ENCODE measurements around the gene AK4.

Gene AK4

DNA sequence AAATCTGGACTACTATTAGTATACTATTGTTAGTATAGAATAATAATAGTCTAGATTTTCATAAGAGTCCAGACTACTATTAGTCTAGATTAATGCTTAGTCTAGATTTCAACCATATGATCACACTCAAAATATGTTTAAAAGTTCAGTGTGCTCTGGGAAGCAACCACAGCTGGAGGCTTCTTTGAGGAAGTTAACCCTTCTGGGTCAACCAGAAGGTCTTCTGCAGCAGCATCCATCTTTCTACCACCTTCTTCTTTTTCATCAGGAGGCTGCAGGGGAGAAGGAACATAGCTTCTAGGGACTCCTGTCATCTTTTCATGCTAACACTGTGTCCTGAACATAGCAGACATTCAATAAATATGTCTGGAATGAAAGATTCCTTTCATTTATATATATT, 110.1 kb downstream of the AK4 start:
- no peak for DNase-seq (ENCODE audit: low read depth)
- no peak for TF ChIP-seq CTCF (IDR thresholded peaks at IDR 0.05; ENCODE audit: control insufficient read depth, extremely low read depth, insufficient read depth)
- no peak overlapping the region for H3K4me3 ChIP-seq (ENCODE audit: low read depth, low read length)

GRCh38 chr1:65259816-65260215, 111.8 kb downstream of the AK4 start:
- H3K4me3 ChIP-seq (ENCODE audit: low read depth, low read length), result no peak overlapping the region
- DNase-seq (ENCODE audit: low read depth), result no peak
- no peak for TF ChIP-seq CTCF (IDR thresholded peaks at IDR 0.05; ENCODE audit: control insufficient read depth, extremely low read depth, insufficient read depth)

GRCh38 chr1:65260851-65261473, 113.0 kb downstream of the AK4 start:
- no peak for DNase-seq (ENCODE audit: low read depth)
- H3K4me3 ChIP-seq (ENCODE audit: low read depth, low read length), result no peak overlapping the region
- TF ChIP-seq CTCF (IDR thresholded peaks at IDR 0.05; ENCODE audit: control insufficient read depth, extremely low read depth, insufficient read depth), result no peak

GRCh38 chr1:65263286-65263685, 115.3 kb downstream of the AK4 start:
- no peak for DNase-seq (ENCODE audit: low read depth)
- no peak overlapping the region for H3K4me3 ChIP-seq (ENCODE audit: low read depth, low read length)
- no peak for TF ChIP-seq CTCF (IDR thresholded peaks at IDR 0.05; ENCODE audit: control insufficient read depth, extremely low read depth, insufficient read depth)

DNA sequence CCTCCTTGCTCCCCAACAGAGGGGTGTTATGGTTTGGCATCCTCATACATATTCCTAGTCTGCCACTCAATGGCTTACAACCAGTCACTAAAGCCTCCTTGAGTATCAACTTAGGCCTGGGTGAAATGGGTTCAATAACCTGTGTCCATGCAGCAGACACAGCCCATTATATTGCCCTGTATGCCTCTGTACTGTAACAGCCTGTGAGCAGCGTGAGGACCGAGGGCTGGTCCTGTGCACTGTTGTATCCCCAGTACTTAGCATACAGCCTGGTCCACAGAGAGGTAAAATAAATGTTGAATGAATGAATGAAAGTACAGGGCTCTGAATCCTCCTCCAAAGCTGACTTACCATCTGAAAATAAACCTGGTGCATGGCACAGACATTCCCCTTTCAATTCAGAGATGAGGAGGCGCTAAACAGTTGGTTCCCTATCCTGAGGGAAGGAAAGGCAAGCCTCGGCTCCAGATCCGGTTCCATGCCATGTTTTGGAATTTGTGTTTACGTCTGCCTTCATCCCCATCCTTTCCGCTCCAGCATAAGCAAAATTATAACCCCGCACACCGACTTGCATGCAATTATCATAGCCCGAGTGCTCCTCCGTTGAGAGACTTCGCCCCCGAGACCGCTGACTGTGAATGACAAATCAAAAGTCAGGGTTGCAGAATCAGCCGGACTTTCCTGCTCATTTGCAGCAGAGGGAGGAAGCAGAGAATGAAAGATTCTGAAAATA, 116.4 kb downstream of the AK4 start:
- TF ChIP-seq CTCF (IDR thresholded peaks at IDR 0.05; ENCODE audit: control insufficient read depth, extremely low read depth, insufficient read depth), result no peak
- H3K4me3 ChIP-seq (ENCODE audit: low read depth, low read length), result no peak overlapping the region
- DNase-seq (ENCODE audit: low read depth), result no peak

DNA sequence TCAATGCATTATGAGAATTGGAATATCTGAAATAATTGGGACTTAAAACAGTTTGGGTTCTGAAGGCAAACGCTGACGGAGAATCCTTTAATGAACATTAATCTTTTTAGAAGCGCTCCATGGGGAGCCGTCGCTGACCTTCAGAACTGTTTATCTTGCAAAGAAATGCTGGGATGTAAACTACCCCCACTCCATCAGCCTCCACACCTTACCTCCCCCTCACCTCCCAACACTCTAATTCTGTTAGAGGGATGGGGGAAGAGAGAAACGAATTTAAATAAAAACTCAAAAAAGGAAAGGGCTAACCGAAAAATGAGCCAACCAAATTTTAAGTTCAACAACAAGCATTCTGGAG, 117.3 kb downstream of the AK4 start:
- TF ChIP-seq CTCF (IDR thresholded peaks at IDR 0.05; ENCODE audit: control insufficient read depth, extremely low read depth, insufficient read depth), result no peak

More for the DNA sequence above, 117.3 kb downstream of the AK4 start:
- no peak overlapping the region for H3K4me3 ChIP-seq (ENCODE audit: low read depth, low read length)
- no peak for DNase-seq (ENCODE audit: low read depth)

All from LNCaP clone FGC (cell line).